B cell (primary cell): ENCODE data around the gene HTRA1.

Experiments
- EZH2 ChIP-seq: IDR thresholded peaks from 2 replicates; pipeline ENCODE4 v1.6.1; 2012; ENCODE audit warnings: borderline replicate concordance, low read depth, mild to moderate bottlenecking, moderate library complexity, low read length; ENCODE audit not compliant: insufficient read depth, poor library complexity, severe bottlenecking
- TF ChIP-seq, protein P1 (sequence below): fragments of 200-600 bp; IDR thresholded peaks from one replicate; pipeline ENCODE4 v1.8.0; 2022; ENCODE audit warnings: antibody characterized with exemption, mild to moderate bottlenecking

DNA sequence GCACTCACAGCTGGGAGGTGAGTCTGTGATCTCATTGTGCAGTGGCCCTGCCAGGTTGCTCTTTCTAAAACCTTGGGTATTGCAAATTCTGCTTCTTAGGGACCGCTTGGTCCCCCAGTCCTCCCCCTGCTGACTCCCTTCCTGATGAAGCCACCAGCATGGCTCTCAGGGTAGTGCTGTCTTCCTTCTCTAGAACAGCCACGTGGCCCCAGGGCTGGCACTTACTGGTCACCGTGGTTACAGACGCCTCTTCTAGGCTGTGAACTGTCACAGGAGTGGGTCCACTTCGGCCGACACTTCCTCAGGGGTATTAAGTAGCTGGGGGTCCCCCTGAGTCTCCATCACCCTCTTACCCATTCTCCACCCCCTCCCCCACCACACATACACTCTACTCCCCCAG is 2.7 kb upstream of the HTRA1 start:
- TF ChIP-seq, protein P1, sequence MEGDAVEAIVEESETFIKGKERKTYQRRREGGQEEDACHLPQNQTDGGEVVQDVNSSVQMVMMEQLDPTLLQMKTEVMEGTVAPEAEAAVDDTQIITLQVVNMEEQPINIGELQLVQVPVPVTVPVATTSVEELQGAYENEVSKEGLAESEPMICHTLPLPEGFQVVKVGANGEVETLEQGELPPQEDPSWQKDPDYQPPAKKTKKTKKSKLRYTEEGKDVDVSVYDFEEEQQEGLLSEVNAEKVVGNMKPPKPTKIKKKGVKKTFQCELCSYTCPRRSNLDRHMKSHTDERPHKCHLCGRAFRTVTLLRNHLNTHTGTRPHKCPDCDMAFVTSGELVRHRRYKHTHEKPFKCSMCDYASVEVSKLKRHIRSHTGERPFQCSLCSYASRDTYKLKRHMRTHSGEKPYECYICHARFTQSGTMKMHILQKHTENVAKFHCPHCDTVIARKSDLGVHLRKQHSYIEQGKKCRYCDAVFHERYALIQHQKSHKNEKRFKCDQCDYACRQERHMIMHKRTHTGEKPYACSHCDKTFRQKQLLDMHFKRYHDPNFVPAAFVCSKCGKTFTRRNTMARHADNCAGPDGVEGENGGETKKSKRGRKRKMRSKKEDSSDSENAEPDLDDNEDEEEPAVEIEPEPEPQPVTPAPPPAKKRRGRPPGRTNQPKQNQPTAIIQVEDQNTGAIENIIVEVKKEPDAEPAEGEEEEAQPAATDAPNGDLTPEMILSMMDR, result no peak
- TF ChIP-seq EZH2, result no peak
